Lower leg skin (tissue), 3 donors: ENCODE results near the gene NRTN.

Source experiments
- CTCF ChIP-seq, 3 donors: fragments of 450-650 bp; IDR thresholded peaks; one replicate each; pipeline ENCODE4 v1.5.1; 2016; ENCODE audit warnings: antibody characterized with exemption in 3 of 3, mild to moderate bottlenecking in 3 of 3, moderate library complexity in 2 of 3
- POLR2A ChIP-seq, 2 donors: fragments of 450-650 bp; IDR thresholded peaks; one replicate each; pipeline ENCODE4 v1.6.1; 2016 to 2017; ENCODE audit warnings: antibody characterized with exemption in 2 of 2, mild to moderate bottlenecking in 1 of 2, moderate library complexity in 1 of 2

DNA sequence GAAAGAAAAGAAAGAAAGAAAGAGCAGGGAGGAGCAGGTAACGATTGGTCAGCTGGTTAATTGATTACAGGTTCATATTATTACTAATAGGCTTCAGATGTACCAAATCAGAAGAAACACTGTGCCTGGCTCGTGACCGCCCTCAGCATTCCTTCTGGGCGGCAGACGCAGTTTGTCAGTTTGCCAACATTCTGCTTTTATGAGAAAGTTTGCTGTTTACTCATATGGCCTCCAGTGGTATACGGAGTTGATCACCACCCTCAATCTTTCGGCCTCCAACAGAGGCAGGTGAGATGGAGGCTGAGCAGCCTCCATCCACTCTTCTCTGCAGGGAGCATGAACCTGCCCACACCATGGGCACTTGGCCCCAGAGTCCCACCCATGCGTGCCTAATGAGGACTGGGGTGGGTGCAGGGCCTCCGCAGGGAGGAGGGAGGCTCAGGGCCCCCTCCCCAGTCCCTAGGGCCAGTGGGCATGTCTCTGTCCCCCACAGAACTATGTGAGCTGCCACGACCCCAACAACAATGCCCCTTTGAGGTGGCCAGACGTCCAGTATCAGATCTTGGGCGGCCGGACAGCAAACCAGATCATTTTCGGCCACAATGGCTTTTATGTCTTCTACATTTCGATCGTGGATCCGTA lies 29.1 kb upstream of the NRTN start:
- TF ChIP-seq CTCF (IDR thresholded peaks at IDR 0.05) (no peak), POLR2A (IDR thresholded peaks at IDR 0.05) (no peak)
